HFFc6 (cell line): Measurements from ENCODE around the gene CGGBP1. TPM values are rescaled to one million over a fixed set of nuclear protein-coding genes. Genes with fewer than 3 reads are reported as not detected.

ENCODE experiments used
- DNase-seq: peaks from one replicate; pipeline ENCODE4 v3.0.0-alpha.2; 2018
- H3K27ac Mint-ChIP-seq: 2 replicates; pipeline ENCODE4 v1.8.0; 2020; ENCODE audit warnings: mild to moderate bottlenecking, mixed read lengths
- H3K27me3 Mint-ChIP-seq: 2 replicates; pipeline ENCODE4 v1.8.0; 2021; ENCODE audit warnings: mild to moderate bottlenecking, moderate library complexity, mixed read lengths; ENCODE audit not compliant: insufficient read depth
- H3K36me3 Mint-ChIP-seq: 2 replicates; pipeline ENCODE4 v1.8.0; 2021; ENCODE audit warnings: low read depth, mixed read lengths
- H3K4me1 Mint-ChIP-seq: 2 replicates; pipeline ENCODE4 v1.8.0; 2020; ENCODE audit warnings: low read depth, mixed read lengths
- H3K4me3 Mint-ChIP-seq: 2 replicates; pipeline ENCODE4 v1.8.0; 2020; ENCODE audit warnings: mild to moderate bottlenecking, moderate library complexity, mixed read lengths
- H3K9me3 Mint-ChIP-seq: 2 replicates; pipeline ENCODE4 v1.8.0; 2020; ENCODE audit warnings: mild to moderate bottlenecking, mixed read lengths
- long read RNA-seq: library from polyadenylated mRNA; unstranded; transcript quantifications from one replicate; pipeline ENCODE4 v2.0.0, GENCODE V29; 2019
- total RNA-seq, 6 experiments: library from RNA; stranded (reverse); fragmentation: NEBNext Ultra II Directional; extraction: Animal tissue kit (Norgen Biotek cat#: 25700); gene quantifications; 2 replicates in 1 of 6; 3 replicates in 5 of 6; pipeline ENCODE4 v1.2.3, GENCODE V29; 2021
- TF ChIP-seq, protein P1 (sequence below): fragments of 200-600 bp; sonication (generic); IDR thresholded peaks from 2 replicates; pipeline ENCODE4 v1.5.0; 2021; ENCODE audit warnings: antibody characterized with exemption, mild to moderate bottlenecking

Gene CGGBP1, protein sequence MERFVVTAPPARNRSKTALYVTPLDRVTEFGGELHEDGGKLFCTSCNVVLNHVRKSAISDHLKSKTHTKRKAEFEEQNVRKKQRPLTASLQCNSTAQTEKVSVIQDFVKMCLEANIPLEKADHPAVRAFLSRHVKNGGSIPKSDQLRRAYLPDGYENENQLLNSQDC
- 10 to 100 TPM; 54.7 to 75.0 (median 60.9) TPM for total RNA-seq
- long read RNA-seq, full-length matches to known transcripts: 53 of 56 reads
- long read RNA-seq, partial matches to known transcripts: 0 of 56 reads
- long read RNA-seq, other reads (novel, unspliced or antisense): 3 of 56 reads

DNA sequence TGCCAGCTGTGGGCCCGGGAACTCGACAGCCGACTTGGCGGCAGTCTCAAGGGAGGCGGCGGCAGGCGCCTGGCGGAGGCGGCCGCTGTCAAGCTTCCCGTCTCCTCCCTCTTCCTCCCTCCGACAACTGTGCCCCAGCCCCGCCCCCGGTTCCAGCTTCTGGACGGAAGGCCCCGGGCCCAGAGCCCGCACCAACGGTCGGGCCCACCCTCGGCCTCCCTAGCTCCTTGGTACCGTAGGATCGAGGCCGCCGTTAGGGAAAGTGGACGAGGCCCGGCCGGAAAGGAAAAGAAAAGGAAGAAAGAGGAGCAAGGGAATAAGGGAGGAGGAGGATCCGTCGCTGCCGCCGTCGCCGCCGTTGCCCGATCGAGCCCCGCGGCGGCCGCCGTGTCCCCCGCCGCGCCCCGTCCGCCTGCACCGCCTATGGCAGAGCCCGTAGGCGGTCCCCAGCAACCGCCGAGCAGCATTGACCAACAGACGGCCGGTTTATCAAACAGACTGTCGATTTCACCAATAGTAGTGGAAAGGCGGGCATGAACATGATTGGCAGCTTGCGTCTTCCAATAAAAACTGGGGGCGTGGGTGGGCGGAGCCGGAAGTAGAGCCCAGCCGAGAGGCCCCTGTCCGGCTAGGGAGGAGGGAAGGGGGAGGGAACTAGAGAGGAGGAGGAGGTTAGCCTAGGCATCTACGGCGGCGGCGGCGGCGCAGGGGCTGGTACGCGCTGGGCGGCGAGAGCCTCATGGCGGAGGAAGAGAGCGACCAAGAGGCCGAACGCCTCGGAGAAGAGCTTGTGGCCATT is at the start of gene CGGBP1, which contains the start of gene ZNF654:
Gene CGGBP1, minus strand, starts transcription at position 425 of the 799 bp plus-strand sequence. CDS start 3,029 bp downstream, outside the sequence.
Gene ZNF654, plus strand, starts transcription at position 675 of the 799 bp plus-strand sequence. Its CDS starts 65 bp downstream, at position 740.
- Mint-ChIP-seq H3K4me1 (peaks cover 53% of the 10 kb centered on the region), H3K4me3 (peak within 1 kb of the TSS; percentile 98), H3K36me3 (peaks cover 27% of the 10 kb centered on the region), H3K27ac (peak within 1 kb of the TSS; percentile 91), H3K9me3 (no peaks in the 10 kb centered on the region), H3K27me3 (peaks cover 2% of the 10 kb centered on the region; the same call in 1 of the 2 replicates)
- TF ChIP-seq, protein P1, sequence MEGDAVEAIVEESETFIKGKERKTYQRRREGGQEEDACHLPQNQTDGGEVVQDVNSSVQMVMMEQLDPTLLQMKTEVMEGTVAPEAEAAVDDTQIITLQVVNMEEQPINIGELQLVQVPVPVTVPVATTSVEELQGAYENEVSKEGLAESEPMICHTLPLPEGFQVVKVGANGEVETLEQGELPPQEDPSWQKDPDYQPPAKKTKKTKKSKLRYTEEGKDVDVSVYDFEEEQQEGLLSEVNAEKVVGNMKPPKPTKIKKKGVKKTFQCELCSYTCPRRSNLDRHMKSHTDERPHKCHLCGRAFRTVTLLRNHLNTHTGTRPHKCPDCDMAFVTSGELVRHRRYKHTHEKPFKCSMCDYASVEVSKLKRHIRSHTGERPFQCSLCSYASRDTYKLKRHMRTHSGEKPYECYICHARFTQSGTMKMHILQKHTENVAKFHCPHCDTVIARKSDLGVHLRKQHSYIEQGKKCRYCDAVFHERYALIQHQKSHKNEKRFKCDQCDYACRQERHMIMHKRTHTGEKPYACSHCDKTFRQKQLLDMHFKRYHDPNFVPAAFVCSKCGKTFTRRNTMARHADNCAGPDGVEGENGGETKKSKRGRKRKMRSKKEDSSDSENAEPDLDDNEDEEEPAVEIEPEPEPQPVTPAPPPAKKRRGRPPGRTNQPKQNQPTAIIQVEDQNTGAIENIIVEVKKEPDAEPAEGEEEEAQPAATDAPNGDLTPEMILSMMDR: no peak
- peak; percentile 99 for DNase-seq

DNA sequence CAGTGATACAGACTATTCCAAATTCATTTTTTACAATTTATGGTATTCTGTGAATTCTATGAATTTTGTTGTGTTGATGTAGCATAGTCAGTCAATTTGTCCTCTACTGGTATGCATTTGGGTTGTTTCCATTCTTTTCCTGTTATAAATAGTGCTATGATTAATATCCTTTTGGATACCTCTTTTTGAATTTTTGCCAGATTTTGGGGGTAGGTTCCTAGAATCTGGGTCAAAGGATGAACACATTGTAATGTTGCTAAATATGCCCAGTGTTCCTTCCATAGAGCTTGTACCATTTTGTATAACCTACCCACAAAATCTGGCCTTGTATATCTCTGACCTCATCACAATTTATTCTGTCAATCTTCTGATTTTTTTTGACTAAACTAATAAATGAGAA is 46.5 kb upstream of the CGGBP1 start:
- DNase-seq: no peak
- Mint-ChIP-seq H3K9me3 (no peaks in the 10 kb centered on the region), H3K36me3 (peaks cover 22% of the 10 kb centered on the region), H3K4me1 (peaks cover 65% of the 10 kb centered on the region), H3K4me3 (no peak overlapping the region), H3K27ac (peak overlapping the region; percentile 15; the same call in 1 of the 2 replicates), H3K27me3 (peaks cover 2% of the 10 kb centered on the region; the same call in 1 of the 2 replicates)
- TF ChIP-seq, protein P1: no peak

DNA sequence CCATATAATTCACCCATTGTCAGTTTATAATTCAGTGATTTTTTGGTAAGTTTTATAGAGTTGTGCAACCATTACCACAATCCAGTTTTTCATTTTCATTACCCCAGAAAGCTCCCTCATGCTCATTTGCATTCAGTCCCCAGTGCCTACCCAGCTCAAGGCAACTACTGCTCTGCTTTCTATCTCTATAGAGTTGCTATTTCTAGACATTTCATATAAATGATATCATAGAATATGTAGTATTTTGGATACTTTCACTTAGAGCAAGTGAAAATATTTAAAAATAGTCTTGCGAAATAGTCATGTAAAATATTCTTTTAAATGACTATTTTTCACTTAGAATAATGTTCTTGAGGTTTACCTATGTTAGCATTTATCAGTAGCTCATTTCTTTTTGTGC is 42.3 kb upstream of the CGGBP1 start:
- DNase-seq: no peak
- peaks cover 47% of the 10 kb centered on the region for H3K36me3 Mint-ChIP-seq
- no peak overlapping the region for H3K4me3 Mint-ChIP-seq
- H3K4me1 Mint-ChIP-seq: peaks cover 23% of the 10 kb centered on the region
- TF ChIP-seq, protein P1: no peak
- H3K9me3 Mint-ChIP-seq: no peaks in the 10 kb centered on the region
- H3K27ac Mint-ChIP-seq: no peak overlapping the region
- peaks cover 2% of the 10 kb centered on the region; the same call in 1 of the 2 replicates for H3K27me3 Mint-ChIP-seq

DNA sequence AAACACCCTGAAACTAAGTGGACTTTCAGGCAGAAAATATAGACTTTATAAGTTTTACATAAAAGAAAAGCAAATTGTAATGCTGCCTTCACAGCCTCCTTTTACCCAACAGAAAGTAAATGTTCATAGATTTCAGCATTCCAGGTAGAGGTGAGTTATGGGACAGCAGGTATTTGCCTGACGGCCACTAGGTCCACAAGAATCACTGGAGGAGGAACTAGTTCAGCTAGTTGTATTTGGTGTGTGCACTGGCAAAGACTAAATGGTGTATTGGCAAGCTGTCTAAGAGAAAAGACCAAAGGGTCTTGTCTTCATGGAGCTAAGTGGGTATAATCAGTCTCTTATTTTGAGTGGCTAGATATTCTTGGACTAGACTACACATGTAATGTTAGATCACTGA is 34.5 kb upstream of the CGGBP1 start:
- TF ChIP-seq, protein P1: no peak
- Mint-ChIP-seq H3K36me3 (peaks cover 53% of the 10 kb centered on the region), H3K9me3 (no peaks in the 10 kb centered on the region), H3K27me3 (no peaks in the 10 kb centered on the region), H3K4me3 (no peak overlapping the region), H3K4me1 (no peaks in the 10 kb centered on the region), H3K27ac (no peak overlapping the region)
- DNase-seq: no peak

DNA sequence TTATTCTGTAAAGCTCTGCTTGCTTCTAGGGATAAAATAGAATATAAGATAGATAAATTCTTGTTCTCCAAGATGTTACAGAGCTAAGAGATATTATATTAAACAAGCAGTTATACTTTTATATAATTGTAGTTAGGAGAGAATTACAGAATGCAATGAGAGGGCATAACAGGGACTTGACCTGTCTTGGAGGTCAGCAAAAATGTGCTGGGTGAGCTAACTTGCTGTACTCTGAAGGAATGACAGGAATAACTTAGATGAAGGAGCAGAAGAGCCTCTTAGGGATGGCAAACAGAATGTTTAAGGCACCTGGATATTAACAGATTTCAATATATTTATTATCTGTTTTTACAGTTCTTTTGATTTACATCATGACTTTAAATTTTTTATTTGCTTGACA is 33.5 kb upstream of the CGGBP1 start:
- Mint-ChIP-seq H3K4me3 (no peak overlapping the region), H3K27ac (no peak overlapping the region), H3K36me3 (peaks cover 47% of the 10 kb centered on the region), H3K4me1 (no peaks in the 10 kb centered on the region), H3K9me3 (no peaks in the 10 kb centered on the region), H3K27me3 (no peaks in the 10 kb centered on the region)
- TF ChIP-seq, protein P1: no peak
- DNase-seq: no peak
